ENCODE results near the gene CRACDL.
A peak's percentile ranks its signal among the peaks of the same experiment; 100 is the strongest.

Gene CRACDL

DNA sequence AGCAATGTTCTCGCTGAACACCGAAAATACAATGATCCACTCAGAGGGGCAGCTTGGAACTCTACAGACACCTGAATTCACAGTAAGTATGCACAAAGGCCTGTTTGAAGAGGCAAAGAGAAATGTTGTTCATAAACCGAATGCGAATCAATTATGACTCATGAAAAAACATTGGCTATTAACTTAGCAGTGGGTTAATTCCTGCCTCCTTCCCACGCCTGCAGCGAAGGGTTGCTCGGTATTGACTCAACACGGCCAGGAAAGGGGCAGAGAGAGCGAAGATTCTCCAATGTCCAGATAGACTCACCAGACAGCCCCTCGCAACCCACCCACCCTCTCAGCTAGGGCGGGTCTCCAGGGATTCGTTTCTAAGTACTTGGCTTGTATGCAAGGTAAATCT lies 9.4 kb downstream of the CRACDL start:
- no peak for DNase-seq

DNA sequence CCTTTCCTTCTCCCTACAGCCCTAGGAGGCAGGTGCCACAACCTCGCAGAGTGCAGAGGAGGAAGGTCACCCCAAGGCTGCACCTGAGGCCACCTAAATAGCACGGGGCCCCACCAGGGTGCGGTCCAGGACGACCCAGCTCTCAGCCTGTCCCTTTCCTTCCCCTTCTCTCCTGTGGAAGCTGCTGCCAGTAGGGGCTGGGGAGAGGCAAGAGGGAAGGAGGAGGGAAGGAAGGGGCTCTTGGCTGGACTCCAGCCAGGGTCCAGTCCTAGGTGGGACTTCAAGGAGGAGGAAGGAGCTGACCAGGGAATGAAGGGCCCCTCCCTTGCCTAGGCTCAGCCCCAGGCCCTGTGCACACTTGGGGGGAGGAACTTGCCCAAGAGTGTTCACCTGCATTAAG lies 11.1 kb downstream of the CRACDL start:
- DNase-seq: no peak

DNA sequence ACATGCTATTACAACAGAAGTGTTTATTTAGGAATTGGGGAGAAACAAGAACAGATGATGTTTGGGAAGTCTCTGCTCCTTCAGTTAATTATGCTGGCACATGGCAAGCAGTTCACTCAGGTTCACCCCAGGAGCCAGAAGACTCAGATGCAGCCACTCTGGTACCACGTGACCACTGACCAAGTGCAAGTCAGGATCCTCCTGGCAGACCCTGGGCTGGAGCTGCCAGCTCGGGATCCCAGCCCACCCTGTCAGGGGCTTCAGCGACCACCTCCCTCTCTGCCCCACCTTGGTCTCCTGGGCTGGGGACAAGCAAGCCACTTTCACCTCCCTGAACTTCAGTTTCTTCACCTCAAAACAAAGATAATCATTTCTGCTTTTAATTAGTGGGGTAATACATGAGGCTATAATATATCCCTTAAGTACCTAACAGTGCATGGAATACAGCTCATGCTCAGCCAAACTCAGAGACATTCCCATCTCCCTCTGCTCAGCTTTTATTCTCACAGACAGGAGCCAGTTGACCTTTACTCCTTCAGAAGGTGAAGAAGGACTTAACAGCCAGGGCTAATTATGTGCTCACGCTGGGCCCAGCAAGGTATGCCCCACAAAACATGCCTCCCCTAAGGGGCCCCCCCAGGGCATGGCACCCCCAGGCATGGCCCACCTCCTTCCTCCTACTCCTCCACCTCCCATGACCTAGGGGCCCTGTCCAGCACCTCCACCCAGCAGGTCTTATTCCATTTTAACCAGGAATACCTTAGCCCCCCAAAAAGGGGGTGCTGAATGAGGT lies 11.8 kb downstream of the CRACDL start:
- no peak for DNase-seq

DNA sequence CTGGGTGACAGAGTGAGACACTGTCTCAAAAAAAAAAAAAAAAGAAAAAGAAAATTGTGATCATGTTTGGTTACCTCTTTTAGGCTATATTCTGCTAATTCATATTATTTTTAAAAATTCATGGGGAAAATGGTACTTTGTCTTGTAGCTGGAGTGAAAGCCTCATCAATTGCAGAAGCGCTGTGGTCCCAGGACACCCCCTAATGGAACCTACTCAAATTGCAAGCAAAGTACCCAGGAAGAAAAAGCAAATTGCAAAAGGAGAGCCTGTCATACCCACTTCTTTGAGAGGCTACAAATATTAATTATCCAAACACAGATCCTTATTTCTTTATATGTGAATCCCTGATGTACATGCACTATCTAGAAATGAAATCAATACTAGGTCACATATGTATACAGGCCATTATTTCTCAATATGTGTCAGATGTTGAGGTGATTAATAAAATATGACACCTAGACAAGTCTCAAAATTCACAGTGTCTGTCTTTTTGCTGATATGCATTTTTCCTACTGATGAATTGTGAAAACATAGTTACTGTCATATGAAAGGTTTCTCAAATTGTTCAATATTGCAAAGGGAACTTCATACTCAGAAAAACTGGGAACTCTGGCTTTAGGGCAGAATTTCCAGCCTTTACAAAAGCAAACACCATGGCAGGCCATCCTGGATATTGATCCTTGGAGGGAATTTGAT lies 12.6 kb downstream of the CRACDL start:
- no peak for DNase-seq

DNA sequence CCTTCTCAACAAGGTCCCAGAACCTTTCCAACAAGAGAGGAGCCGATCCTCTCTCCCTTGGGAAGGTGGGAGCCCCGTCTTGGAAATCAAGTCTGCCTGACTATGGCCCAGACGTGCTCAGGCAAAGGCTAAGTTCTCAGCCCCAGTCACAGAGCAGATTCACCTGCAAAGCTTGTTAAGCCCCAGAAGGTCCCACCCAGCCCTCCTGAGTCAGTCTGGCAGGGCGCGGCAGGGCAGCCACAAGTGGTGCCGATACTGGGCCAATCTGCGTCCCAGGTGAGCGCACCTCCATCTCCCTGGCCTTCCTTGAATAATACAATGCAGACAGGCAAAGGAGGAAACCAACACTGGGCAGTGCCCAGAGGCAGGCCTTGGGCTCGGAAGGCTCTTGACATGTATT lies 15.0 kb downstream of the CRACDL start:
- no peak for DNase-seq

DNA sequence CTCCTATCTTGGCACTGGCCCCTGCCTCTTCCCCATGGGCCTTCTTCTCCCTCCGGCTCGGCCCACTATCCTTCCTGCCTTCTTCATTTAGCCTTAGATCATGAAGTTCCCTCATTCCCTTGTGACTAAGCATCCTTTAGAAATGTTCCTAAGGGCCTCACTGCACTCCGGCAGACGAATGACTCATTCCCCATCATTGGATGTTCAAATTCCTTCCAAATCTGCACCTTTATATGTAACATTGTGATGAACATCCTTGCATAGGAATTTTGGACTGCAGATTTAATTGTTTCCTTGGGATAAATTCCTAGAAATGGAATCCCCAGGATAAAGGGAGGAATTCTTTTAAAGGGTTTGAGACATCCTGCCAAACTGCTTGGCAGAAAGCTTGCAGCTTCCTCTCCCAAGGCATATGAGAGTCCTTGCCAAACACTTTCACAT lies 19.0 kb downstream of the CRACDL start:
- peak; percentile 27 for DNase-seq

DNA sequence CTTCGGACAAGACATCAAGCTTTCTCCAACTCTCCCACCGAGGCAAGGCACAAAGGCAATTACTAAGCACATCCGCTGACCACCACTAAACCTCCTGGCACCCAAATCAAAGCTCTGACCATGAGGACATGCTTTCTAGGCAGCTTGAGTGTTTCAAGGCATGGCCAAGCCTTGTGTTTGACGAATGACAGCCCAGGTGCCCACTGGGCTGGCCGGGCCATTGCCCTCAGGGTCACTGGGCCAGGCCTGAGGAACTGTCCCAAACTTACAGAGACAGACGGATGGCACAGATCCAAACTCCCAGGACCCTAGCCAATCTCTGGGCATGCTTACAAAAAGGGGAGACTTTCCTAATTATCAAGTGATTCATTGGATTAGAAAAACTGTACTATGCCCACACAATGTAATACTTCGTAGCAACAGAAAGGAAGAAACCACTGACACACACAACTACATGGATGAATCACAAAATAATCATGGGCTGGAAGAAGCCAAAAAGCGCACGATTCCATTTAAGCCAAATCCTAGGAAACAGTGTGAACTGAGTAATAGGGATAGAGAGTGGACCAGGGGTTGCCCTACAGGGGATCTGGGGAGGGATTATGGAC lies 20.2 kb downstream of the CRACDL start:
- DNase-seq: no peak

DNA sequence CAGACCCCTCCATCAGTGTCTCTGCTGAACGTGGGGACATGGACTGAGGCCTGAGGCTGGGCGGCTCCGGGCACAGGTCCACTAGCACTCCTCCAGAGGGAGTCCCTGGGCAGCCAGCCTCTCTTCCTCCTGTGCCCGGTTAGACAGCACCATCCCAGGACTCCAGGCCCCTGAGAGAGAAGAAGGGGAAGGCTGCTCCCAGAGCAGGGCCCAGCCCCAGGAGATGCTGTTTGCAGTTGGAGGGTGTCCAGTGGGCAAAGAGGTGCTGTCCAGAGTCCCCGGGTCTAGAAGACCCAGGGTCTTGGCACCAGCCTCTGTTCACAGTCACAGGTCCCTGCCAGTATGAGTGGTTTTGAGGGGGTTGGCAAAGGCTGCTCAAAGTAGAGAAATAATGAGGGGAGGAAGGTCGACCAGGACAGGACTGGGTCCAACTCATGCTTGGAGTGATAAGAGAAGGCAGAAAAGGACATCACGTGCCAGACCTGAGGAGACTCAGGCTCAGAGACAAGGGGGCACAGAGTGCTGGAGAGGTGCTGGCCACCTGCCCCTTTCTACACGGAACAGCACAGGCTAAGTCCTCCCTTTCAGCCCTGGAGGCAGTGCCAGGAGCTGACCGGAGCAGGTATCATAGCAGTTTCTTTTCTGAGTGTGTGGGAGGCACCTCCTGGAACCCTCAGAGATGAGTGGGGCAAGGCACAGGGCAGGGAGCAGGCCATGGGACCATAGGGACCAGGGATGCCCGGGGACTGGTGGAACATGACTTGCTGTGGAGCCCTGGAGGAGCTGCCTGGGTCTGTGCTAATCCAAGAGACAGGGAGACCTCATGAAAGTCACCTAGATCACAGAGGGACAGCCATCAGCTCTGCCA lies 21.1 kb downstream of the CRACDL start:
- no peak for DNase-seq

DNA sequence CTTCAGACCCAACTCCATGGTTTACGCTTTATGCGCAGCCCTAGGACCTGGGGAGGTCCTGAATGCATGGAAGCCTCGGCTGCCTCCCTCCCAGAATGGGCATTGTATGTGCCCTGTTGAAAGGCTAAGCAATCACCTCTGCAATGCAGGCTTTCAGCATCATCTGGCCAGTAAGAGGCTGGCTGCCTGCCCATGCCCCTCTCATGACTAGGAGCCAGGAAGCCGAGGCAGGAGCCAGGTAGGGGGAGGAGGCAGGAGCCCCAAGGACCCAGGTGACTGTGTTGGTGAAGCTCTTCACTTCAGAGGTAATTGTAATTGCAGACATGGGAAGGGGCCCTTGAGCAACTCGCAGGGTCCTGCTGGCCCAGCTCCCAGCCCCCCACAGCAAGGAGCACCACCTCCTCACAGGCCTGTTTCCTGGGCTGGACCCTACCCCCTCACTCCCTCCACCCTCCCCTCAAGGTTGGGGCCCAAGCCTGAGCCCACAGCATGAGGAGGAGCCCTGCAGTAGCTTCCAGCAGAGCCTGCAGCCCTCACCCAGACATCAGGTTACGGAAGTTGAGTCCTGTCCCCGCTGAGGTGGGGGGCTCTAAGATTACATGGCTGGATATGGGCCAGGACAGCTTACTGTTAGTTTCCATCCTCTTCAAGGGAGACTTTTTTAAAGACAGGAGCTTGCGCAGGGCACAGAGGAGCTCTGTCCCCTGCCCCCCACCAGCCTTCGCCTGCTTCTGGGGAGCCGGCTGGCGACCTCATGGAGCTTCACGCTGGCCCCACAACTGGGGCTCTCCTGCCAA lies 21.9 kb downstream of the CRACDL start:
- DNase-seq: no peak

DNA sequence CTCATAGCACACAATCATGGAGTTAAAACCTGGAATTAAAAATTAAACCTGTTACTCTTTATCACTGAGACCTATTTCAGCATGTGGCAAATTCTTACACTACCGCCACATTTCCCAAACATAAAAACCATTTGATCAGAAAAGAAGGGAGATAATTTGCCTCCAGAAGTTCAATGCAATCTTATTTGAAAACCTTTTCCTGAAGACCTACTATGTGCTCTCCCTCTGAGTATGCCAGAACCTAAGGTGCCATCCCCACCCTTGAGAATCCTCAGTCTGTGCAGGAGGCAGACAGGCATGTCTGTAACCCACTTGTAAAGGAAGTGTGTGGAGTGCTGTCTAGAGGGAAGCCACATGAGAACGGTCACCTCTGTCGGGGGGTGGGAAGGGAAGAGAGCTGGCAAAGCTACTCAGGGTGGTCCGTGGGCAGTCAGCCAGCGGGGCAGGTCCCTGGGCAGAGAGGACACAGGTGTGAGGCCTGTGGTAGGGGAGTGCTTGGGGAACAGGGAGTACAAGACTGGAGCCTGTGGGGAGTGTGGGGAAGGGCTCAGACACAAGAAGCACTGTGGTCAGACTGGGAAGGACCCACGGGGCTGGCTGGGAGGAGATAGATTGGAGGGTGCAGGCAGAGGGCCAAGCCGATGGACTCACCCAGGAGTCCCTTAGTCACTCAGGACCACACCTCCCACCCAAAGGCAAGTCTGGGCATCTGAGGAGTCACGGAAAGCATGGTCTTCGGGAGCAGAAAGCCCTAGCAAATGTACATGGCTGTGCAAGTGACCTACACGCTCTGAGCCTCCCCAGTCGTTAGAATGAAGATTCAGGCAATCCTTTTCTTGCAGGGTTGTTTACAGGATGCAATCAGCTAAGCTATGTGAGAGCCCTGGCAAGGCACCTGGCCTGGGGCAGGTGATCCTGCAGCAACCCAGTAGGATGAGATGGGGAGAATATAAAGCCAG lies 22.8 kb downstream of the CRACDL start:
- DNase-seq: no peak

DNA sequence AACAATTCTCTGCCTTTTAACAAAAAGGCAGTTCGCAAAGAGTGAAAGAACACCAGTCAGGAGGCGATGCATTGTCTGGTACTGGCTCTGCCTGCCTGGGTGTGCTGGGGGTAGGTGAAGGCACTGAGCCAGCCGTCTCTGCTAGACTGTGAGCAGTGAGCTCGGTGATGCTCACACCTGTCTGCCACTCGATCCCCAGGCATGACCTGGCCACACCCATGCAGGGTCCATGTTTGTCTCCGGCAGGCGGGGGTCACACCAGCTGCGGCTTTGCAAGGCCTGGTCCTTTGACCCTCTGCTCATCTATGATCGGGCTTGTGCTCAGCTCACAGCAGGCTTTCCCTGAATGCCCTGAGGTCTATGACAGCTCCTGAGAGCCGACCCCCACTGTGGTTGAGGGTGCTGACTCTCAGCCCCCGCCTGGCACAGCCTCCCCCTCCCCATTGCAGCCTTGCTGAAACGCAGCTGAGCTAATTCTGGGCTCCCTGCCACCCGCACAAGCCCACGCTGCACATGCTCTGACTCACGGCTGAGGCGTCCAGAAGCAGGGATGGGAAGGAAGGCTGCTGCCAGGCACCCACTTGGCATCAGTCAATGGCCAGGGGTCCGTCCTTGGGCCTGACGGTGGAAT lies 23.7 kb downstream of the CRACDL start:
- peak; percentile 57 for DNase-seq

DNA sequence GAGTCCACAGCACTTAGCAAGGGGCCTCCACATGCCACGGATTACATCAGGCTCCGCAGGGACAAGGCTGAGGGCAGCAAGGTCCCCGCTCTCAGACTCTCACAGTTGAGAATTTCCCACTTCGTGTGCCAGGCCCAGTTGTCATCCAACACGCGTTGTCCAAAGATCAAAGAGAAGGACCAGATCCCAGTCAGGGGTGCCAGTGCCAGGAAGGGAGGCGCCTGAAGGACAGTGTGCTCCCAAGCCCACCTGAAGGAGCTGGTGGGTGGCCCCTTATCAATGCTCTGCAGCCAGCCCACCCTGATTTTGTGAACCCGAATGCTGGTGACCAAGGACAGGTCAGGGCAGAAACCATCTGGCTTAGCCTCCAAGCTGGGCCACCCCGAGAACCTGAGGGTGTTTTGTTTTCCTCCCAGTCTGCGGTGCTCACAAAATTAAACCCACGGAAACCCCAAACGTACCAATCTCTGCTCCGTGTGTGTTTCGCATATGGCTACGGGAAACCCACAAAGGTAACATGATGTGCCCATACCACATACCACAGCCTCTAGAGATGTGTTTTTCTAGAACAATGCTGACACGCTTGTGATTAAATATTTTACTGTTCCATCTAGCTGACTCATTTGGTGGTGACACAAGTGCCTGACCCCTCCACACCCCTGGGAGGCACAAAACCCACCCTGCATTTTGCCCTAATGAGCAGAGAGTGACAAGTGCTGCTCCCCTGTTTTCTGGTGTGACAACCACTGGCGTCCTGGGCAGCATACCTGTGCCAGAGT lies 24.5 kb downstream of the CRACDL start:
- DNase-seq: no peak

DNA sequence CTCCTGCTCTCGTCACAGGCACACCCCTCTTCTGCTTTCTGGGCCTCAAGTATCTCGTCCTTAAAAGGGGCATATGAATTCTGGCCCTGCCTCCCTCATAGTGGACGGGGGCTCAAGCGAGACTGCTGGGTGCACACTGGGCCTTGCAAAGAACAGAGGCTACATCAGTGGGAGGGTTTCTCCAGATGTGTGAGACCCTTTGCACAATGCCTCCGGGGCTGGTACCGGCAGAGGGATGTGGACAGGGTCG lies 25.0 kb downstream of the CRACDL start:
- no peak for DNase-seq

DNA sequence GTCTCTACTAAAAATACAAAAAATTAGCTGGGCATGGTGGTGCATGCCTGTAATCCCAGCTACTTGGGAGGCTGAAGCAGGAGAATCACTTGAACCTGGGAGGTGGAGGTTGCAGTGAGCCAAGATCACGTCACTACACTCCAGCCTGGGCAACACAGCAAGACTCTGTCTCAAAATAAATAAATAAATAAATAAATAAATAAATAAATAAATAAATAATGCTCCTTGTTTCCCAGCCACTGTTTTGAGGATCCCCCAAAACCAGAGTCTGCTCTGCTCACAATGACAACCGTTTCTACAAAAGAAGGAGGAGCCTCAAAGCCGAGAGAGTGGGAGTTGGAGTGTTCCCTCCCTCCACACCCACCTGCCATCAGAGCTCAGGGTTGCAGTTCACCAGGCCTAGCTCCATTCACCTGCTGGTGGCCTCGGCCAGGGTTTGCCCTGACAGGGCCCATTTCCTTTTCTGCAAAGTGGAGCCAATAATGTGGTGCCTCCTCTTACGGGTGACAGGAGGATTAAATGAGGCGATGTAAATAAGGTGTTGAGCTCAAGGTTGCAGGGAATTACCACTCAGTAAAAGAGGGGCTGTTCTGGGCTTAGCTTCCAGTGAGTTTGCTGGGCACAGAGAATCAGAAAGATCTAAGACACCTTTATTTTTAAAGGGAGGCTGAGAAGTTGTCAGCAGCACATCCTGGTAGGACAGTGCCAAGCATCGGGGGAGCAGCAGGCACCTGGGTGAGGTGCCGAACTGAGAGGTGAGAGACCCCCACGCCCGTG lies 25.5 kb downstream of the CRACDL start:
- no peak for DNase-seq

DNA sequence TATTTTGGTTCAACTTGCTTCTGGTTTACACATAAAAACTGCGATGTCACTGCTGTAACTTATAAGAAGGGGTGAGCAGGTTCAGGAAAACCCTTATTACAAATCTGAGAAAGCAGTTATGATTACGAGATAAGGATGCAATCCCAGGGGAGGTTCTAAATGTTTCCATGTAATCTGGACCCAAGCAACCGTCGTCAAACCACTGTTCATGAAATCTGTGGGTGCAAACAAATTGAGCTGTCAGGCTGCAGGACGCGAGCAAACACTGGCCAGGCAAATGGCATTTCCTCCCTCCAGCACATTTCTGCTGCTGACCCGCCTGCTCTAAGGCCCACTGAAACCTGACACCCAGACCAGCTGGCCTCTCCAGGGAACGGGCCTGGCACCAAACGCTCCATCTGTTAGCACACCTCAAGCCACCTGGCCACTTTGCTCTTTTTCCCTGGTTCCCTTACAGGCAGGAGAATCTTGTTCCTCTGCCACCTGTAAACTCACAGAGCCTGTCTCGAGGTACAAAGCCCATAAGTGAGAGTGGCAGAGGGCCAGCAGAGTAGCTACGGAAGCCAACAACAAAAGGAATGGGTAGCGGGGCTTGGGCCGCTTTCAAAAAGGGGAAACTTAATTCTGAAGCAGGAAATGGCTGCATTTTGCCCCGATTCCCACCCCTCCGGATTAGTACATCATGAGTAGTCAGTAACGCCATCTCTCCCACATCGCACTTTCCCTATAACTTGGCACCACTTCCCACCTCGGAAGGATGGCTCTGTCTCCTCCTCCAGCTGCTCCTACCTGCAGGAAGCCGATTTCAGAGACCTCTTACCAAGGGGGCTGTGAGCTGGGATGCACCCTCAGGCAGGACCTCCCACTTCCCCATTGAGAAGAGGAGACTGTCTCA lies 26.5 kb downstream of the CRACDL start:
- DNase-seq: no peak

DNA sequence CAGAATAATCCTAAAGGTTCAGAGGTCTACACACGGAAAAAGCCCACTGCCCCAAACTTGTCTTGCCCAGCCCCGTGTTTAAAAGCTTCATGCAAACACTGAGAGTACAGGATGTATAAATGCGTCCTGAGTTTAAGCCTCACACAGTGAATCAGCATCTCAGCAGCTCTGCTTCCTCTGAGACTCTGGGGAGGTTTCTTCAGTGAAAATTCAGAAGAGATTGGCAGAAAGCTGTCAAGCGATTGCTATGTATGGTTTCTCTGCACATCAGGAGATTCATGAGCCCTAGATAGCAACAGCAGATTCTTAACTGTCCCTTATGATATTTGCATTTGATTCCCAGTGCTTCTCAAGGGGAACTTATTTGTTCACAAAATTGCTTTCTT lies 27.1 kb downstream of the CRACDL start:
- no peak for DNase-seq

DNA sequence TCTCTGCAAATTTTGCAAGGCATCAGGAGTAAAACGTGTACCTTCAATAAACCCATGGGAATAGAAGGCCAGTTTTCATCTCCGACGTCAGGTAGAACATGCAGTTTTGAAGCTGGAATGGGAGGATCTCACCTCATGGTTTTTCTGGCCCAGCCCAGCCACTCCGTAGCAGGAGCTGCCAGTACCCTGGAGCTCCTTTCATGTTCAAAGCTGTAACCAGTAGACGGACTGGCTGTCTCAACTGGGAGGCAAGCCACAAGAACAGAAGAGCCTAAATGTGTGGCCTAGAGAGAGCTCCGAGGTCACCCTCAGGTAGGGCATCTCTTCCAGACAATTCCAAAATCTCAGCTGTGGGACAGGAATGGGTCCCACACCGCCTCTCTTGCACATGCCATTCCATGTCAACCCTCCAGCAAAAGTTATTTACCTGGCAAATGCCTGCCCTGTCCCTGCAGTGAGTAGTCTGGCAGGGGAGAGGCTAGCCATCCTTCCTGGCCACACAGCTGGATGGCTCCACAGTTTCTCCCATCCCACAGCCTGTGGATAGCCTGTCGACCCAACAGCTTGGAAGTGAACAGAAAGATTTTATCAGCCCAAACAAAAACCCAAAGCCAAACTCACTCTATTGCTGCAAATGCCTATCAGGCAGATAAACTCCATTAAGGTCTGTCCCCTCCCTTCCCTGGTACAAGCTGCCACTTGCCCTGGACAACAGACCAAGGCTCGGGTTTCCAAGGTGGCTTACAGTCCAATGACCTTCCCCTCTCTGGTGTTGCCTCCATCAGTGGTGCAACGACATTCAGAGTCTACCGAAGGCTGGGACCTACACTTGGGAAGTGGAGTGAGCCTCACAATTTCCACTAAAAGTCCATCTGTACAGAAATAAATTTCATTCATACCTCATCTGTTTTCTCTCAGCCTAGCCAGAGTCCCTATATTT lies 27.8 kb downstream of the CRACDL start:
- no peak for DNase-seq

Data from T1000 (cell line).